GM12875 (cell line): ENCODE measurements around the gene PTPN3.
A peak's percentile ranks its signal among the peaks of the same experiment; 100 is the strongest.

Experiments
- H3K4me3 ChIP-seq: one replicate; pipeline ENCODE4 v1.5.1; 2011; ENCODE audit warnings: low read depth, low read length, control low read depth
- TF ChIP-seq, protein P1 (sequence below): IDR thresholded peaks from 2 replicates; pipeline ENCODE4 v1.5.1; 2011; ENCODE audit warnings: low read depth, mild to moderate bottlenecking, control low read depth, inconsistent platforms, low read length, moderate library complexity, borderline replicate concordance; ENCODE audit not compliant: insufficient read depth

The PTPN3 gene

DNA sequence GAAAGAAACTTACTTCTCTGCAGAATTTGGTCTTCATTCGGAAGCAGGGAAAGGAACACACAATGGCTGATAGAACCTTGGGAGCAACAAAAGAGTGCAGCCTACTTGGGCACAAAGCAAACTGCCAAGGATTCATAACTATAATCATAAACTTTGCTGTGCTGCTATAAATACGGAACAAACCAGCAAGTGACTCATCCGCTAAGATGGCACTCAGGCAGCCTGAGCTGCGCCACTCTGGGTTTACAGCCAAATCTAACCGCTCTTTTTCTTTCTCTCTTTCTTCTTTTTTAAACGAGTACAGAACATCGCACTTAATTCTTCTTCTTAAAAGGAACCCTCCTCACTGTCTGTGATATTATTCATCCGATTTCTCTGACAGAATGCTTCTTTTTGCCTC, 81.1 kb downstream of the PTPN3 start:
- TF ChIP-seq, protein P1, sequence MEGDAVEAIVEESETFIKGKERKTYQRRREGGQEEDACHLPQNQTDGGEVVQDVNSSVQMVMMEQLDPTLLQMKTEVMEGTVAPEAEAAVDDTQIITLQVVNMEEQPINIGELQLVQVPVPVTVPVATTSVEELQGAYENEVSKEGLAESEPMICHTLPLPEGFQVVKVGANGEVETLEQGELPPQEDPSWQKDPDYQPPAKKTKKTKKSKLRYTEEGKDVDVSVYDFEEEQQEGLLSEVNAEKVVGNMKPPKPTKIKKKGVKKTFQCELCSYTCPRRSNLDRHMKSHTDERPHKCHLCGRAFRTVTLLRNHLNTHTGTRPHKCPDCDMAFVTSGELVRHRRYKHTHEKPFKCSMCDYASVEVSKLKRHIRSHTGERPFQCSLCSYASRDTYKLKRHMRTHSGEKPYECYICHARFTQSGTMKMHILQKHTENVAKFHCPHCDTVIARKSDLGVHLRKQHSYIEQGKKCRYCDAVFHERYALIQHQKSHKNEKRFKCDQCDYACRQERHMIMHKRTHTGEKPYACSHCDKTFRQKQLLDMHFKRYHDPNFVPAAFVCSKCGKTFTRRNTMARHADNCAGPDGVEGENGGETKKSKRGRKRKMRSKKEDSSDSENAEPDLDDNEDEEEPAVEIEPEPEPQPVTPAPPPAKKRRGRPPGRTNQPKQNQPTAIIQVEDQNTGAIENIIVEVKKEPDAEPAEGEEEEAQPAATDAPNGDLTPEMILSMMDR = no peak
- H3K4me3 ChIP-seq = no peak overlapping the region

DNA sequence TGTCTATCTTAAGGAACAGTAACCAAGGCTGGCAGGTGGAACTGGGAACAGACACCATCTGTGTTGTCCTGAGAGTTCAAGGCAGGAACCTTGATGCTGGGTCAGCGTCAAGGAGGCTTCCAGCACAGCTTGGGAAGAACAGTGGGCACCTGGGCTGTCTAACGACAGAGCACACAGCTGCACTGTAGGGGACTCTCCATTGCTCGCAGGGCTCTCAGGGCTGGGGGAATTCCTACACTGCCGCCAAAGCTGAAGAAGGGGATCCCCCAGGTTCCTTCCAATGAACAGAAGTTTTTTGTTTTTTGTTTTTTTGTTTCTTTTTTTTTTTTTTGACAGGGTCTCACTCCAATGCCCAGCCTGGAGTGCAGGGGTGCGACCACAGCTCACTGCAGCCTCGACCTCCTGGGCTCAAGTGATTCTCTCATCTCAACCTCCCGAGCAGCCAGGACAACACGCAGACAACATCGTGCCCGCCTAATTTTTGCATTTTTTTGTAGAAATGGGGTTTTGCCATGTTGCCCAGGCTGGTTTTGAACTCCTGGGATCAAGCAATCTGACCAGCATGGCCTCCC, 81.9 kb downstream of the PTPN3 start:
- peak overlapping the region; percentile 19 for H3K4me3 ChIP-seq
- TF ChIP-seq, protein P1 = no peak

DNA sequence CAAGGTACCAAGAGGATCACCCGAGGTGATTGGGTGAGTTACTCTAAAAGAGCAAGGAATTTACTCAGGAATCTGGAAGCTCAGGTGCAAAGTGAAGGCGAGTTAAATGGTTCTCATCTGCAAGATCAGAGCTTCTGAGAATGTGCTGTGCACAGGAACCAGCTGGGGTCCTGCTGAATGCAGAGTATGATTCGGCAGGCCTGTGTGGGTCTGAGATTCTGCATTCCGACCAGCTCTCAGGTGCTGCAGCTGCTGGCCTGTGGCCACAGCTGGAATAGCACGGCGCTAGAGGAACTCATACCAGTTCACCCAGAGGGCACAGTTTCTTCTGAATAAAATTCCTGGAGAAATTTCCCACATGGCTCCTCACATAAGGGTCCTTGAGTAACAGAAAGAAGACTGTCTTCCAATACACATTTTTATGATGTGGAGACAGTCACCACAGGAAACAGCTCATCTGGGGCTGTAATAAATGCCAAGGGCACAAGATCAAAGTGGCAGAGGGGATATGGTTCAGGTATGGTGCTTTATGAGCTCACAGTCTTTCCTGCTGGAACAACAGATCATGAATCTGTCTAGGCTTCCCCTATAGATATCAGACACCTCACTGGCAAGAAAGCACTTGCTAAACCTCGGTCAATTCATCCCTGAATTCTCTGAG, 83.9 kb downstream of the PTPN3 start:
- no peak overlapping the region for H3K4me3 ChIP-seq
- TF ChIP-seq, protein P1 = no peak

DNA sequence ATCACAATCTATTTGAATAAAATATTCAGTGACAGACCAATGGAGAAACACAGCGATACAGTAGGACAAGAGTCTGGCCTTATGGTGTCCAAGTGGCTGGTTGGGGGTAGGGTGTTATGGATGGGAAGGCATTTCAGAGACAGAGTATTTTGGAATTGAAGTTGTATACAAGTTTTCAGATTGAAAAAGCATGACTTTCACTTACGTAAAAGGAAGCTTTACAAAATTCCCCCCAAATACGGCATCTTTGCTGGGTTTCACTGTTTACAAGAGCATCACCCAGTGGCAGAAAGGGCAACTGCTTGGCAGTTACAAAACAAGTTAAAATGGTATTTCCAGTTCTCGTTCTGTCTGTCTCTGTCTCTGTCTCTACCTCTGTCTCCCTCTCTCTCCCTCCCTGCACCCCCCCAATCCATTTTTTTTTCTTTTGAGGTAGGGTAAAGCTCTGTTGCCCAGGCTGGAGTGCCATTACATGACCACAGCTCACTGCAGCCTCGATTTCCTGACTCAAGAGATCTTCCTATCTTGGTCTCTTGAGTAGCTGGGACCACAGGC, 86.2 kb downstream of the PTPN3 start:
- TF ChIP-seq, protein P1 = peak; percentile 90
- H3K4me3 ChIP-seq = no peak overlapping the region

DNA sequence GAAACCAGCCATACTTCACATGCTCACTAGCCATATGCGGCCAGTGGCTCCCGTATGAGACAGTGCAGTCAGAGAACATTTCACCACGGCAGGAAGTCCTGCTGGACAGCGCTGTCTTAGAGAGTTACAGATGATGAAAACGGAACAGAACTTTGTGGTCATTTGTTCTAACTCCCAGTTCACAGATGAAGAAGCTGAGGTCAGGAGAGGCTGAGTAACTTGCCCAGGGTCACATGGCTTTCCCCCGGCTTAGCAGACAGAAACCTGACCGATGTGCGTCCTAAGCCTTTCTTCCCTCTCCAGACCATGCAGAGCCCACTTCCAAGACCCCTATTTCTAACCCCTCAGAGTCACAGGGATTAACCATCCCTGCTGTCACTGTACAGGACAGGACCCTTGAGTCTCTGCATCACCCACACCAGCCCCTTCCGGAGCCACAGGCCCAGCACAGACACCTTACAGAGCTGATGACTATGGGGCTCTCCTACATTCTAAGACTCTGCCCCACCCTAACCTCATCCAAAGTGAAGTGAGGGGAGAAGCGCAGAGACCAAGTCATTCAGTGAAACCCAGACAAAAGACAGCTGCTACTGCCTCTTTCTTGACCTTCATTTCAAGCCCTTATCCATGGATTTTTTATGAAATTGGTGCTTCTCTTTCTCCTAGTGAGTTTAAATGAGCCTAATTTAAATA, 86.9 kb downstream of the PTPN3 start:
- TF ChIP-seq, protein P1 = no peak
- no peak overlapping the region for H3K4me3 ChIP-seq

DNA sequence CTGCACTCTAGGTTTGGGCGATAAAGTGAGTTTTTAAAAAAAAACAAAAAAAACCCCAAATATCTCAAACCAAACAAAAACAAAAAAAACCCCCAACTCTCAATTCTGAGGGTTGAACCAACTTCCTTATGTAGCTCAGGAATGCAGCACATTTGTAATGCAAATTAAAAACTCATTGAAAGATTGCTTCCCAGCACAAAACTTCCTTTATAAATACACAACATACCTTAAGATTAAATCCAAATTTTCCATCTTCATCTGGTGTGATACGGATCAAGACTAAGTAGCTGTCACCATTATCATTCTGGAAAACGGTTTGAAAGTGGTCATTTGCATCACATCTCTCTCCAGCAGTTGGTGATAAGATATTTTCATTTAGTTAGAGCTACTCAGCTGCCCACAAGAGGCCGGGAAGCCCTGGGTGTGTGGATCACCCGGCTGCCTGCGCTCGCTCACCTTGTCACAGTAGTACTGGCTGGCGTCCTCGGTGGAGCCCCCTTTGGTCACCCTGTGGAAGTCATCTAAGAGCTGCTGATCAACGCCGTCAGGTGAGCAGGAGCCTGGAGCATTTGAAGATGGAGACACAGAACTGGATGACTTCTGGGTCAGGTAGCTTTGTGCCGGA, 88.2 kb downstream of the PTPN3 start:
- H3K4me3 ChIP-seq = no peak overlapping the region
- TF ChIP-seq, protein P1 = peak; percentile 54; the same call in 1 of the 2 replicates
